Measurements from ENCODE around the gene ZNF217.
"Not testable (repeated sequence)": the region's sequence is repeated elsewhere in the genome, so short reads cannot be mapped to it uniquely, and the experiment has no call there.

ZNF217 gene

DNA sequence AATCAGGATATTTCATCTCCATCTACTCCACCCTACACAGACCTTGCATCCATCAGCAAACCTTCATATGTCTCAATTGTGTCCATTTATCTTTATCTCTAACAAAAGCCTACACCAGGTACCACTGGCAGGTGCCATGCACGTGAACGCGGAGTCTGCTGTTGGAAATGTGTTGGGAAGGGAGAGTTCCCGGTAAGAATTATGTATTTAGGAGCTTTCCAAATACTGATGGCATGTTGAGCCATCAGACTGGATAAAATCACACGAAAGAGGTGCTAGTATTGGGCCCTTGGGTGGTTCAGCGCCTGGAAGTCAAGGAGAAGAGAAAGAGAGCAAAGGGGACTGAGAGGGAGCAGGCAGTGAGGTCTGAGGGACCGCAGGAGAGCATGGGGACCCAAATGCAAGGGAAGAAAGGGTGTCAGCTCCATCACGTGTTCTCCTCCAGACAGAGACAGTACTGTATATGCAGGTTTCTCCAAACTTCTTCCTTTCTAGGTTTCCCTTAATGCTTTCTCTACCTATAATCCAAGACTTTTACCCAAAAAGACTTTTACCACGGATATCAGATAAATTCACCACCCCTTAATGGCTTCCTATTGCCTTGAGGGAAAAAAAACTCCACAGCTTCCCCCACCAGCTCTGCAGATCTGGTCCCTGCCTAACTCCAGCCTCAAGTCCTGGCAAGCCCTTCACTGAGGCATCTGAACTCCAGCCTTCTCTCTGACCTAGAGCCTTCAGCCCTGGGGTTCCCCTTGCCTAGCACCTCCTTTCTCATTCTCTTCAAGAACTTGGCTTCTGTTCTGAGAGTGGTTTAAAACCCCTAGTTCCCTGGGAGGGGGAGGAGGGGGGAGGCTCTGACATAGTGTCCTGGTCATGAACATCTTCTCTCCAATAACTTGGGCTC is 4.8 kb upstream of the ZNF217 start:
- no peak for DNase-seq (ENCODE audit: low read depth in 2 of 3, low spot score in 1 of 3)

DNA sequence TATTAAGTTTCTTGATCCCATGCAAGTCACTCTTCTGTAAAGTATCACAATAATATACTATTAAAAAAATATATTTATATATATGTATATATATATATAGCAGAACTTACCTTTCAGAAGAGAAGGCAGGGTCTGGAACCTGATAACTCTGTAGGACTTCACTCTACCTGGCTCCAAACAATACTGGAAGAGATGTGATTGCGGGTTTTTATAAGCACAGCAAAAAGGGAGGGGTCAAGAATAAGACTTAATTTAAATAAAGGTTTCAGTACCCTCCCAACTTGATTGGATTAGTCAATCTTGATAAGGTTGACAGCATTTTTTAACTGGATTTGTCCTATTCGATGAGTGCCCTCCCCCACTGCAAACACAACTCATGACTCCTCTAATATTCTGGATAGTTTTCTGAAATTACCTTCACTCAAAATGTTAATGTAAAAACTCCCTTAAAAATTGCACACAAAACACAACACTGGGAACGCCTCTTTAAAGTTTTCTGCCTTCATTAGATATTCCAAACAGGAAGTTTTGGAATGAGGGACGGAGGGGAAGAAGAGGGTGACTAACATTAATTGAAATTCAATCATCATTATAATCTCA is 4.0 kb upstream of the ZNF217 start:
- DNase-seq (ENCODE audit: low read depth in 2 of 3, low spot score in 1 of 3) = no peak

DNA sequence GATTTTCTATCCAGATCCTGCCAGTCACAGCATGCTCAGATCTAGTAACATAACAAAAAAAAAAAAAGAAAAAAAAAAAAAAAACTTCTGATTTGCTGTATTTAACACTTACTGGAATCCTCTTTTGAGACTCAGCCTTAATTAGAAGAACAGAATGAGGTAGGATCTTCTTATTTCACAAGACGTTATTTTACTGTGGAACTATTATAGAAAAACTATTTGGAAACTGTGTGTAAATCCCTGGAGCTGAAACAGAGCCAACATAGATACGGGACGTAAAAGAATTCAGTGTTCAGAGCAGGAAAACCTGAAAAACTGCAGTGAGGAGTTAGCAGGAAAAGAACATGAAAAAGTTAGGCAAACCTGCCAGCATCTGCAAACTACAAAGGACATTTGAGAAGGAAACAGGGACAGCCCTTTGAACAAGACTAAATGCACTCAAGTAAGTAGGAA is 3.4 kb upstream of the ZNF217 start:
- DNase-seq (ENCODE audit: low read depth in 2 of 3, low spot score in 1 of 3) = no peak

- DNase-seq (ENCODE audit: low read depth in 2 of 3, low spot score in 1 of 3) = not testable (repeated sequence)
Observed at GRCh38 chr20:53596189-53597001, 2.8 kb upstream of the ZNF217 start.

GRCh38 chr20:53595742-53596141 is 2.1 kb upstream of the ZNF217 start:
- not testable (repeated sequence) for DNase-seq (ENCODE audit: low read depth in 2 of 3, low spot score in 1 of 3)

GRCh38 chr20:53595018-53595378 is 1.4 kb upstream of the ZNF217 start:
- DNase-seq (ENCODE audit: low read depth in 2 of 3, low spot score in 1 of 3) = no peak

- DNase-seq (ENCODE audit: low read depth in 2 of 3, low spot score in 1 of 3) = peak; percentile 93 to 97 (median 96)
Observed at GRCh38 chr20:53594068-53595017, 704 bp upstream of the ZNF217 start.

GRCh38 chr20:53592992-53593465 is 610 bp downstream of the ZNF217 start:
- no peak for DNase-seq (ENCODE audit: low read depth in 2 of 3, low spot score in 1 of 3)

DNA sequence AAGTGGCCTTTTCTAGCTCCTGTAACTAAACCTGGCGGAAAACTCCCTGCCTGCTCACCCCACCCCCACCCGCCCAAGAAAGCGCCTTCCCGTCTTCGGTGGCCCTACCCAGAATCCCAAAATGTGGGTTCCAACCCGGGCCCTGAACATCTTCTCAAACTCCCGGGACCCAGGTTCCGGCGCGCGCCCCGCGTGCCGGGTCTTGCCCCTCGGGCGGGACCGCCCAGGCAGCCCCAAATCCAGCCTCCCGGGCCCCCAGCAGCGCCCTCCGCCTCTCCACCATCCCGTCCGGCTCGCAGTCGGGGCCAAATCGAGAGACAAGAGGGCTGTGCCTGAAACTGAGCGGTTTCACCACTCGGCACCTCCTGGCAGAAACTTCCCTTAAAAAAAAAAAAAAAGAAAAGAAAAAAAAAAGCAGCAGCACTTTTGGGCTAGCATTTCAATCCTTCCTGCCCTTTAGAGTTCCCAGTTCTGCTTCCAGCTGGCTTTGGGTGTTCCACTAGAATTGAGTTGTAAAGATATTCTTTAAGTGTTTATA is 1.1 kb downstream of the ZNF217 start:
- peak in 2 of 3 donors; percentile 44 to 52 for DNase-seq (ENCODE audit: low read depth in 2 of 3, low spot score in 1 of 3)

DNA sequence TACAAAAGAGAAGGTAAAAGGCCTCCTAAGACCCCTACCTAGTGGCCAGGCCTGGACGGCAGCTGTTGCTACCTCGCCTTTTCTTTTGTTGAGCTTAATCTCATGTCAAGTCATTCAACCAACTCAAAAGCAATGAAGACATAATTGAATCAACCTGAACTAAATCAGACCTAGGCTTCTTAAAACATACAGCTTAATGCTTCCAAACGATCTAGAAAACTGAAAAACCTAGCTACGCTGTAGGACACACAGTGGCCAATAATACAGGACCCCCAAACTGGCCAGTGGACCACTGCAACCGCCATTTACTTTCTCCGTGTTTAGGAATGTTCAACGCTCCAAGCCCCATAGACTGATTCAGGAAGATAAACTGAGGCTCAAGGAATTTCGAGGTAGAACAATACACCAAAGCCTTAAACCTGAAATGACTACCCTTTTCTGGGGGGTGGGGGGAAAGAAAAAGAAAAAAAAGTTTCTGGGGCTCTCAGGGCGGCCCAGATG is 1.6 kb downstream of the ZNF217 start:
- not testable (repeated sequence) for DNase-seq (ENCODE audit: low read depth in 2 of 3, low spot score in 1 of 3)

GRCh38 chr20:53591206-53591741 is 2.4 kb downstream of the ZNF217 start:
- not testable (repeated sequence) for DNase-seq (ENCODE audit: low read depth in 2 of 3, low spot score in 1 of 3)

DNA sequence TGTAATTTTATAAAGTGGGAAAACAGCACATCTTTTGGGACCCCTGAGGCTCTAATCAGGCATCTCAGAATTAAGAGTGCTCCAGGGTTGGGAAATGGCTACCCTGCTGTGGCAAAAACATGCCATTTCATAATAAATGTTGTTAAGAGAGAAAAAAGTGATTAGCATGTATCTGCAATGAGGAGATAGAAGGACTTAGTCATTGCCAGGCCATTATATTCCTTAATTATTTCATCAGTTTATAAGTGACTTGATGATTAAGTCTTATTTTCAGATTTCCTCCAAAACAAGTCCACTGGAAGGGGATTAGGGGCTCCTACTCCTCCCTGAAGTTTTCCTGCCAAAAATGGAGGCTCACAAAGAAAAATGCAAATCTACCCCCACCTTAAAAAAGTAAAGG is 3.0 kb downstream of the ZNF217 start:
- DNase-seq (ENCODE audit: low read depth in 2 of 3, low spot score in 1 of 3) = not testable (repeated sequence)

GRCh38 chr20:53590122-53590521 is 3.5 kb downstream of the ZNF217 start:
- not testable (repeated sequence) for DNase-seq (ENCODE audit: low read depth in 2 of 3, low spot score in 1 of 3)

DNA sequence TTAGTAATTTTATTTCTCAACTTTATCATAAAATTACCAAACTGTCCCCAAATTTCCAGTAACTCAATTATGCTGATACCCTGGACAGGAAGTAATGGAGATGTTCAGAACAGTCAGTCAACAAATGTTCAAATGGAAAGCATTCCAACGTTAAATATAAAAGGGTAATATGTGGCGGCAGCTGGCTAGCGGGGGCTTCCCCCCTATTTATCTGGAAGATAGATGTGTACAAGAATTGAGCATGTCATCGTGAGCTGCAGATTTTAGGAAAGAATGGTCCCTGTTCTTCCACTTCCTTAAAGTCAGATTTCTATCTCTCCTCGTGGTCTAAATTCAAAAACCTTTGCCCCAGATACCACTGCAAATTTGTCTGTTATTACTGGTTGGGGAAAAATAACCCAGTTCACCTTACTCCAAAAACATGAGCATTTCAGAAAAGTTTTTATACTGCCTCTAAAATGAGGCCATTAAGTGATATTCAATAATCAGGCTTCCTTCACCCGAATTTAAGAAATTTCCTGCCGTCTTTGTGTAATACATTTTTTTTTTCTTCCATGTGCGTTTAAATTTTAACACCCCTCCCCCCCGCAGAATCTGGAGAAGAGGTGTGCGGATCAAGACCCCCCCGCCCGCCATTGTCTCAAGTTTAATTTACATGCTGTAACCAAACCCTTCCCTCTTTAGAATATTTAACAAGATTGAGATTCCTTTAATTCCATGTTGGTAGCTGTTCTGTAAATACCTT is 4.1 kb downstream of the ZNF217 start:
- not testable (repeated sequence) for DNase-seq (ENCODE audit: low read depth in 2 of 3, low spot score in 1 of 3)

GRCh38 chr20:53587157-53587703 is 6.4 kb downstream of the ZNF217 start:
- not testable (repeated sequence) for DNase-seq (ENCODE audit: low read depth in 2 of 3, low spot score in 1 of 3)

- no peak for DNase-seq (ENCODE audit: low read depth in 2 of 3, low spot score in 1 of 3)
Observed at GRCh38 chr20:53586640-53587039, 7.0 kb downstream of the ZNF217 start.

DNA sequence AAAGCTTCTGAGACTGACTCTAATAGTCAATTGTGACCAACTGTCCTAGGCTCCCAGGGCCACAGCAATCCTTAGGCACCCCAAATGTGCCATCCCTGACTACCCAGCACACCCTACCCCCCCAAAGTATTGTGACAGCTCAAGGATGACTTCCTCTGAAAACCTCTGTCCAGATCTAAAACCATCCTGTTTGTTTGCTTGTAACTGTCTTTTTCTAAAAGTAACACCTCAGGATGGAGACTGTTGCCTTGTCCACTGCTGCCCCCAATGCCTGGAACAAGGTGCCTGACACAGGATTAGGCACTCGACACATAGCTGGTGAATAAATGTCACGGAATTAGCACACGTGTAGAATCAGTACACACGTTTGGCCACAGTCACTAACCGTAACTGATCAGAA is 7.7 kb downstream of the ZNF217 start:
- not testable (repeated sequence) for DNase-seq (ENCODE audit: low read depth in 2 of 3, low spot score in 1 of 3)

DNA sequence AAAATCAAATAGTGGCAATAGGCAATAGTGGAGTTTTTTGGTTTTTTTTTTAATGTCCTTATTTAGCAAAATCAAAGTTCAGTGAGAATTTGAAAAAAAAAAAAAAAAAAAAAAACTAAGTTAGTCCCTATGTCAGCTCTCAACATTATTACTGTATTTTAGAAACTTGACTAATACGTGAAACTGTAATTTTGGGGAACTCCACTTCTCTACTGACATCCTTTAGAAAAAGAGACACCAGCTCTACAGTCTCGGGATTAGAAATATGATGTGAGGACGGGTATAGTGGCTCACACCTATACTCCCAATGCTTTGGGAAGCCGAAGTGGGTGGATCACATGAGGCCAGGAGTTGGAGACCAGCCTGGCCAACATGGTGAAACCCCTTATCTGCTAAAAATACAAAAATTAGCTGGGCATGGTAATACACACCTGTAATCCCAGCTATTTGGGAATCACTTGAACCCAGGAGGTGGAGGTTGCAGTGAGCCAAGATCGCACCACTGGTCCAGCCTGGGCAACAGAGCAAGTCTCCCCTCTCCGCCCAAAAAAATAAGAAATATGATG is 8.6 kb downstream of the ZNF217 start:
- not testable (repeated sequence) for DNase-seq (ENCODE audit: low read depth in 2 of 3, low spot score in 1 of 3)
